ENCODE data around the gene SDR42E2.
"Not testable (repeated sequence)": the region's sequence is repeated elsewhere in the genome, so short reads cannot be mapped to it uniquely, and the experiment has no call there.

Gene SDR42E2

DNA sequence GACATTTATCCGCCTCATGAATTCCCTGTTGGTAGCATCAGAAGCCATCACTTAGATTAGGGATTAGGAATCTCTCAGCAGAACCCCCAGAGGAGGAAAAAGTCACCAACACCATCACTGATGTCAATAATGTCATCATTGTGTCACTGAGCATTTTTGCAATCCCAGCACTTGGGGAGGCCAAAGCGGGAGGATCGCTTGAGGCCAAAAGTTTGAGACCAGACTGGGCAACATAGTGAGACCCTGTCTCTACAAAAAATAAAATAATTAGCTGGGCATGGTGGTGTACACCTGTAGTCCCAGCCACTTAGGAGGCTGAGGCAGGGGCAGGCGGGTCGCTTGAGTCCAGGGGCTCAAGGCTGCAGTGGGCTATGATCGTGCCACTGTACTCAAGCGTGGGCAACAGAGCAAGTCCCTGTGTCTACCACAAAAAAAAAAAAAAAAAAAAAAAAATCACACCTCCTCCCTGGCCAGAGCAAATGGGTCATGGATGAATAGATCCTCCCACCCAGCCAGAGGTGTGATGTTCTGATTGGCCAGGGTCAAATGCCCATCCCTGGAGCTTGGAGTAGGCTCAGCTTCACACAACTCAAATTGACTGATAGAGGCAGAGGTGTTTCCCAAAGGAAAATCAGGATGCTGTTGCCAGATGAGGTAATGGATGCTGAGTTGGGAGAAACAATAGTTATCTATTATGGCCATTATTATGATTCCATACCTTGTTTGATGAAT lies 38.4 kb upstream of the SDR42E2 start:
- Histone ChIP-seq H3K4me2 (ENCODE audit: insufficient read depth, low read length) (no peak overlapping the region), H3K4me1 (ENCODE audit: insufficient read depth, low read length) (no peaks in the 10 kb centered on the region), H3K79me2 (ENCODE audit: insufficient read depth, low read length) (no peaks in the 10 kb centered on the region), H3K27ac (ENCODE audit: low read length) (no peak overlapping the region), H3K4me3 (ENCODE audit: low read depth in 1 of 2, low read length in 2 of 2) (no peak overlapping the region), H2AFZ (ENCODE audit: low read depth, low read length) (no peak overlapping the region), H3K27me3 (ENCODE audit: insufficient read depth, low read length, poor library complexity) (no peaks in the 10 kb centered on the region), H3K36me3 (ENCODE audit: insufficient read depth, low read length) (no peaks in the 10 kb centered on the region), H4K20me1 (ENCODE audit: insufficient read depth, low read length) (0 out of 2 replicates have a peak, but pooled peaks cover 3% of the 10 kb centered on the region), H3K9me3 (ENCODE audit: insufficient read depth, low read length, severe bottlenecking) (no peaks in the 10 kb centered on the region), H3K9ac (ENCODE audit: low read depth, low read length) (no peak overlapping the region)
- TF ChIP-seq CTCF (IDR thresholded peaks at IDR 0.05; ENCODE audit: borderline replicate concordance, extremely low read depth, low read length, poor library complexity, severe bottlenecking) (no peak), EZH2 (IDR thresholded peaks at IDR 0.05; ENCODE audit: borderline replicate concordance, low read depth, low read length, severe bottlenecking) (no peak)
- no peak for ATAC-seq (ENCODE audit: insufficient read depth, low read depth)
- no peak for DNase-seq

- TF ChIP-seq EZH2 (IDR thresholded peaks at IDR 0.05; ENCODE audit: borderline replicate concordance, low read depth, low read length, severe bottlenecking) (no peak), CTCF (IDR thresholded peaks at IDR 0.05; ENCODE audit: borderline replicate concordance, extremely low read depth, low read length, poor library complexity, severe bottlenecking) (no peak)
- ATAC-seq (ENCODE audit: insufficient read depth, low read depth) = no peak
- Histone ChIP-seq H3K79me2 (ENCODE audit: insufficient read depth, low read length) (no peaks in the 10 kb centered on the region), H3K4me3 (ENCODE audit: low read depth in 1 of 2, low read length in 2 of 2) (no peak overlapping the region), H3K9ac (ENCODE audit: low read depth, low read length) (no peak overlapping the region), H3K4me1 (ENCODE audit: insufficient read depth, low read length) (no peaks in the 10 kb centered on the region), H3K27ac (ENCODE audit: low read length) (no peak overlapping the region), H4K20me1 (ENCODE audit: insufficient read depth, low read length) (0 out of 2 replicates have a peak, but pooled peaks cover 3% of the 10 kb centered on the region), H3K27me3 (ENCODE audit: insufficient read depth, low read length, poor library complexity) (no peaks in the 10 kb centered on the region), H3K4me2 (ENCODE audit: insufficient read depth, low read length) (no peak overlapping the region), H3K36me3 (ENCODE audit: insufficient read depth, low read length) (no peaks in the 10 kb centered on the region), H3K9me3 (ENCODE audit: insufficient read depth, low read length, severe bottlenecking) (no peaks in the 10 kb centered on the region), H2AFZ (ENCODE audit: low read depth, low read length) (no peak overlapping the region)
- DNase-seq = no peak
Observed at GRCh38 chr16:22124583-22125284, 37.6 kb upstream of the SDR42E2 start.

DNA sequence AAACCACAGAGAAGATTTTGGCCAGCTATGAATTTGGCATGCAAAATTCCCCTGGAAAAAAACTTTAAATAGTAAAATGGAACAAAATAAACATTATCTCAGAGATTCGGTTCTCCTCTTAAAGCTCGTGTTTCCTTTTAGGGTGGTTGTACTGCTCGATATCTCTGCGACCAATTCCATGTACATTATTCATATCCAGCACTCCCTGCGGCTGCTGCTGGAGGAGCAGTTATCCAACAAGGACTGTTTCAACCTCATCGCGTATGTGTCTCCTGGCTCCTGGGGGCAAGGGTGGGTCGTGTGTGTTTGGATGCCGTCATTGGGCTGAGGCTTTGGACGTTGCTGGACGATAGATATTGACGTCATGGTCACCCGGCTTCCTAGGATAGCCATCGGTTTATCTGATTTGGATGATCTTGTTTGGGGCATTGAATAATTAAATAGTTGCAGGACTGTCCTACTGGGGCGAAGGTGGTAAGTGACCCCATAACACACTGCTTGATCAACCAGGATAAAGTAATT lies 36.2 kb upstream of the SDR42E2 start:
- Histone ChIP-seq H3K4me3 (ENCODE audit: low read depth in 1 of 2, low read length in 2 of 2) (no peak overlapping the region), H3K4me1 (ENCODE audit: insufficient read depth, low read length) (no peaks in the 10 kb centered on the region), H4K20me1 (ENCODE audit: insufficient read depth, low read length) (0 out of 2 replicates have a peak, but pooled peaks cover 3% of the 10 kb centered on the region), H3K27me3 (ENCODE audit: insufficient read depth, low read length, poor library complexity) (no peaks in the 10 kb centered on the region), H3K4me2 (ENCODE audit: insufficient read depth, low read length) (no peak overlapping the region), H2AFZ (ENCODE audit: low read depth, low read length) (no peak overlapping the region), H3K79me2 (ENCODE audit: insufficient read depth, low read length) (no peaks in the 10 kb centered on the region), H3K9ac (ENCODE audit: low read depth, low read length) (no peak overlapping the region), H3K36me3 (ENCODE audit: insufficient read depth, low read length) (no peaks in the 10 kb centered on the region), H3K9me3 (ENCODE audit: insufficient read depth, low read length, severe bottlenecking) (no peaks in the 10 kb centered on the region), H3K27ac (ENCODE audit: low read length) (no peak overlapping the region)
- TF ChIP-seq CTCF (IDR thresholded peaks at IDR 0.05; ENCODE audit: borderline replicate concordance, extremely low read depth, low read length, poor library complexity, severe bottlenecking) (no peak), EZH2 (IDR thresholded peaks at IDR 0.05; ENCODE audit: borderline replicate concordance, low read depth, low read length, severe bottlenecking) (no peak)
- DNase-seq (no peak), ATAC-seq (ENCODE audit: insufficient read depth, low read depth) (no peak)

DNA sequence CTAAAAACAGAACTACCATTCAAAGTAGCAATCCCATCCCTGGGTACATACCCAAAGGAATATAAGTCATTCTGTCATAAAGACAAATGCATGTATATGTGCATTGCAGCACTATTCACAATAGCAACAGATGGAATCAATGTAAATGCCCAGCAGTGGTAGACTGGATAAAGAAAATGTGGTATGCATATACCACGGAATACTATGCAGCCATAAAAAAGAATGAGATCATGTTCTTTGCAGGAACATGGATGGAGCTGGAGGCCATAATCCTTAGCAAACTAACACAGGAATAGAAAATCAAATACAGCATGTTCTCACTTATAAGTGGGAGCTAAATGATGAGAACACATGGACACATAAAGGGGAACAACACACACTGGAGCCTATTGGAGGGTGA lies 33.8 kb upstream of the SDR42E2 start:
- H3K27me3 ChIP-seq (ENCODE audit: insufficient read depth, low read length, poor library complexity); H3K4me3 ChIP-seq (ENCODE audit: low read depth in 1 of 2, low read length in 2 of 2); H3K4me2 ChIP-seq (ENCODE audit: insufficient read depth, low read length); H3K36me3 ChIP-seq (ENCODE audit: insufficient read depth, low read length); H3K9ac ChIP-seq (ENCODE audit: low read depth, low read length); DNase-seq; H3K4me1 ChIP-seq (ENCODE audit: insufficient read depth, low read length); H3K9me3 ChIP-seq (ENCODE audit: insufficient read depth, low read length, severe bottlenecking); ATAC-seq (ENCODE audit: insufficient read depth, low read depth); H4K20me1 ChIP-seq (ENCODE audit: insufficient read depth, low read length); H3K27ac ChIP-seq (ENCODE audit: low read length); H3K79me2 ChIP-seq (ENCODE audit: insufficient read depth, low read length); H2AFZ ChIP-seq (ENCODE audit: low read depth, low read length): not testable (repeated sequence)
